Measurements from ENCODE around the gene S100A13.

S100A13 gene

DNA sequence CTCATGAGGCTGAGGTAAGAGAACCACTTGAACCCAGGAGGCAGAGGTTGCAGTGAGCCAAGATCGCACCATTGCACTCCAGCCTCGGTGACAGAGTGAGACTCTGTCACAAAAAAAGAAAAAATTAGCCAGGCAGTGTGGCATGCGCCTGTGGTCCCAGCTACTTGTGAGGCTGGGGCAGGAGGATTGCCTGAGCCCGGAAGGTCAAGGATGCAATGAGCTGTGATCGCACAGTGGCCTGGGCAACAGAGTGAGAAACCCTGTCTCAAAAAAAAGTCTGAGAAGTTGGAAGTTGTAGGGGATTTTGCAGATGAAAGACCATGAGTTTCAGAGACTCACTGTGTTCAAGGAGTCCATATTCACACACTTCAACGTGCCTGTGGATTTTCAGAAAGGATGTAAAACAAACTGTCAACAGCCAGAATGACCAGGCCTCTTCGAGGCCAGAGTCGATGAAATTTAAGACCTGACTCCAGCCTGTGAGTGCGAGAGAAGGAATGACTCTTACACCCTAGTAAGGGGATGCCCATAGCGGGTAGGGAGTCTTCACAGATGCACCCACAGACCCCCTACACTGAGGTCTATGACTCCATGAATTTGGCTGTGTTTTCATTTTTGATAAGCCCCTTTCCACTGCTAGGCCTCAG lies 2.2 kb downstream of the S100A13 start:
- TF ChIP-seq, protein P1, sequence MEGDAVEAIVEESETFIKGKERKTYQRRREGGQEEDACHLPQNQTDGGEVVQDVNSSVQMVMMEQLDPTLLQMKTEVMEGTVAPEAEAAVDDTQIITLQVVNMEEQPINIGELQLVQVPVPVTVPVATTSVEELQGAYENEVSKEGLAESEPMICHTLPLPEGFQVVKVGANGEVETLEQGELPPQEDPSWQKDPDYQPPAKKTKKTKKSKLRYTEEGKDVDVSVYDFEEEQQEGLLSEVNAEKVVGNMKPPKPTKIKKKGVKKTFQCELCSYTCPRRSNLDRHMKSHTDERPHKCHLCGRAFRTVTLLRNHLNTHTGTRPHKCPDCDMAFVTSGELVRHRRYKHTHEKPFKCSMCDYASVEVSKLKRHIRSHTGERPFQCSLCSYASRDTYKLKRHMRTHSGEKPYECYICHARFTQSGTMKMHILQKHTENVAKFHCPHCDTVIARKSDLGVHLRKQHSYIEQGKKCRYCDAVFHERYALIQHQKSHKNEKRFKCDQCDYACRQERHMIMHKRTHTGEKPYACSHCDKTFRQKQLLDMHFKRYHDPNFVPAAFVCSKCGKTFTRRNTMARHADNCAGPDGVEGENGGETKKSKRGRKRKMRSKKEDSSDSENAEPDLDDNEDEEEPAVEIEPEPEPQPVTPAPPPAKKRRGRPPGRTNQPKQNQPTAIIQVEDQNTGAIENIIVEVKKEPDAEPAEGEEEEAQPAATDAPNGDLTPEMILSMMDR (IDR thresholded peaks at IDR 0.05; ENCODE audit: control extremely low read depth, extremely low read depth, low read depth, missing control alignments): no peak
- POLR2A ChIA-PET: no interaction called here
- CTCF ChIA-PET: interaction anchor here (1.1 to 6.0 kb wide), 4 partner anchors 10 to 114 kb away, joined by 3 to 26 read pairs (median 11); no protein-coding TSS in a partner anchor
- no peak for DNase-seq (ENCODE audit: extremely low spot score)

DNA sequence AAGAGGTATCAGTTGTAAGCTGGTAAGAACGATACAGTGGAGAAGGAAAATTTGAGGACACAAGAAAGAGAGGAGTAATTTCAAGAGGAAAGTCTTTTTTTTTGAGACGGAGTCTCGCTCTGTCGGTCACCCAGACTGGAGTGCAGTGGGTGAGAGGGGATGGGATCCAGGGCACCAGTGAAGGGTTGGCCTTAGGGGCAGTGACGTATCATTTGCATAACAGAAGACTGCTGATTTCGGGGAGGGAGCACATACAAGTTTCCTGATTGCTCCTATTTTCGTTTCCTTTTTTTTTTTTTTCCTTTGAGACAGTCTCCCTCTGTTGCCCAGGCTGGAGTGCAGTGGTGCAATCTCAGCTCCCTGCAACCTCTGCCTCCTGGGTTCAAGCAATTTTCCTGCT lies 4.2 kb downstream of the S100A13 start:
- DNase-seq (ENCODE audit: extremely low spot score): no peak
- ChIA-PET POLR2A (interaction anchor here (0.6 to 0.9 kb wide), 2 partner anchors 10 to 48 kb away, joined by 3 to 7 read pairs; partner anchors contain the start of genes CHTOP and ILF2), CTCF (interaction anchor here (1.3 to 6.0 kb wide), 5 partner anchors 8 to 112 kb away, joined by 3 to 26 read pairs (median 6); no protein-coding TSS in a partner anchor)
- TF ChIP-seq, protein P1 (IDR thresholded peaks at IDR 0.05; ENCODE audit: control extremely low read depth, extremely low read depth, low read depth, missing control alignments): no peak

DNA sequence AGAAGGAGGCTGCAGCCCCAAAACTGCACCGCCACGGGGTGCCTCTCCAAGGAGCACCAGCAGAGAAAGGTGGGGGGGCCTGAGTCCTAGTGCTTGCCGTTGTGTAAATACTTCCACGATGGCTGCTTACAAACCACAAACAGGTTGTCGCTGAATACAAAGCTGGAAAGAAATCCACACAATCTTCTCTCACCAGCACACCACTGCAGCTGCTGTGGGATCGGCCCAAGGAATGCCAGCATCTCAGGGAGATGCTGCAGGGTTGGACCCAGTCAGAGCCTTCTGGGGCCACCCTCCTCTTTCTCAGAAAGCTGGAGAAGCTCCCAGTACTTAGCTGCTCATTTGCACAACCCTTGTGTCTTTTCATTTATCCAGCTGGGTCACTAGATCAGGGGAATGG lies 8.1 kb downstream of the S100A13 start:
- TF ChIP-seq, protein P1 (IDR thresholded peaks at IDR 0.05; ENCODE audit: control extremely low read depth, extremely low read depth, low read depth, missing control alignments): no peak
- CTCF ChIA-PET: interaction anchor here (1.2 to 9.1 kb wide), 13 partner anchors 10 to 69 kb away, joined by 3 to 136 read pairs (median 6); partner anchors contain the start of genes S100A1 and S100A13
- POLR2A ChIA-PET: no interaction called here
- DNase-seq (ENCODE audit: extremely low spot score): no peak

DNA sequence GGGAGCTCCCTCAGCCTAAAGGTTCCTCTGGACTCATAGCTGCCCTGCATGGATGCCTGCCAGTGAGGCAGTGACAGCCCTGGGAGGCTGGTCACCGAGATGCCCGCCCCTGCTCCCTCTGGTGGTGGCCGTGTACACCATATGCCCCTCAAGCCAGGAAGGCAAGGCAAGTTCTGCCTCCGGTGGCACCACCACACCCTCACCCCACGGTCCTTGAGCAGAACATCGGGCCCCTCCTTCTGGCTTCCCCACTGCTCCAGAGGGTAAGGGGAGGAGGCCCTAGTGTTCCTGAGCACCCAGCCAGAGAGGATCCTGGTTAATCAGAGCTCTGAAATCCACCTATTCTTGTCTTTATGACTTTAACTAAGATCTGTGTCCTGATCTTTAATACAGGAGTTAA lies 9.6 kb downstream of the S100A13 start:
- peak; percentile 34 for DNase-seq (ENCODE audit: extremely low spot score)
- POLR2A ChIA-PET: no interaction called here
- TF ChIP-seq, protein P1 (IDR thresholded peaks at IDR 0.05; ENCODE audit: control extremely low read depth, extremely low read depth, low read depth, missing control alignments): peak; percentile 83
- CTCF ChIA-PET: interaction anchor here (0.8 to 9.1 kb wide), 18 partner anchors 10 to 107 kb away, joined by 3 to 136 read pairs (median 6); partner anchors contain the start of genes S100A1 and S100A13

DNA sequence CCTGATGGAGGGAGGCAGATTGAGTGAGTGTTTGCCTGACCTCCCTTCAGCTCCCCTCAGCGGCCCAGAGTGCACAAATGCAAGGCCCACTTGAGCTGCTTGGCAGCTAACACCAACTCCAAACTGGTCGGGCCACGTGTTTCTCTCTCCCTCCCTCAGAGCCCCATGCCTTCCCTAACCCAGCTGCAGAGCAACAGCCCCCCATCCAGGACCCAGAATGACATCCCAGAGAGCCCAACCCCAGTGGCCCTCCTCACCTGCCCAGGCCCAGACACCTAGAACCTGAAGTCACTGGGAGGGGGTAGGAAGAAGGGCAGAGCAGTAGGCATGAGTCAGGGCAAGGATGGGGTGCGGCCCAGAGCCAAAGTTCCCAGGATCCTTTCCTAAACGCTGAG lies 10.4 kb downstream of the S100A13 start:
- peak; percentile 7 for DNase-seq (ENCODE audit: extremely low spot score)
- TF ChIP-seq, protein P1 (IDR thresholded peaks at IDR 0.05; ENCODE audit: control extremely low read depth, extremely low read depth, low read depth, missing control alignments): no peak
- ChIA-PET POLR2A (no interaction called here), CTCF (interaction anchor here (0.8 to 9.1 kb wide), 17 partner anchors 9 to 106 kb away, joined by 3 to 136 read pairs (median 6); partner anchors contain the start of genes CHTOP, S100A1 and S100A13)

DNA sequence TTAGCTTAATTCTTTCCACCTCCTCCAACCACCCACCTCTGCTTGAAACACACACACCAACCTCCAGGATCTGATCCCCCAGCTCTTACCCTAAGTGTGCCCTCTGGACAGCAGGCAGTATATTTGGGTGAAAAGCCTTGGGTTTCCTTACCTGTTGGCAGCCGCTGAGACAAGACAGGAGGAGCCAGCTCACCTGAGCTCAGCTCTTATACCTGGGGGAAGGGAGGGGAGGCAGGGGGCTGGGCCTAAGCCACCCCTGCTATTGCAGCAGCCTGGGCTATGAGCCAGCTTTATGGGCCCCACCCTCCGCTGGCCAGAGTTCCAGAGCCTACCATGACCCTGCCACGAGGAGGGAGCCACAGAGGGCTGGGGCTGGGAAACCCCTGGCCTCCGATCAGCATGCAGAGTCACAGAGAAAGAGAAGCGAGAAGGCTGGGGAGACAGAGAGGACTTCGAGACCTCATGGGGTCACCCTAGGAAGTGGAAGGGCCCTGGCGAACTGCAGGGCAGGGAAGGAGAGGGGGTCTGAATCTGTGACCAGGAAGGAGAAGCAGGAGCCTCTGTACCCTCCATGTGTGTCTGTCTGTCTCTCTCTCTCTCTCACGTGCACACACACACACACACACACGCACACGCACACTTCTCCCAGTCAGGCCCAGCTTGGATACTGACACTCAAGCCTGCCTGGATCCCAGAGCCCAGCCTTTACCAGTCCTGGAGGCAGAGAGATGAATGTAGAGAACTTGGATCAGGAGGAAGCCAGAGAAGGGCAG lies 11.0 kb downstream of the S100A13 start, which contains the start of gene S100A14:
TSS of gene S100A14 (minus strand) at position 182 of the 773 bp plus-strand sequence. CDS start 467 bp downstream, outside the sequence.
- CTCF ChIA-PET: interaction anchor here (0.6 to 9.1 kb wide), 13 partner anchors 8 to 106 kb away, joined by 3 to 136 read pairs (median 5); partner anchors contain the start of genes CHTOP, S100A1 and S100A13
- DNase-seq (ENCODE audit: extremely low spot score): peak; percentile 47
- POLR2A ChIA-PET: no interaction called here
- TF ChIP-seq, protein P1 (IDR thresholded peaks at IDR 0.05; ENCODE audit: control extremely low read depth, extremely low read depth, low read depth, missing control alignments): no peak
